B cell (primary cell): ENCODE data around the gene ARMC6.

Experiments used
- CTCF ChIP-seq: fragments of 200-600 bp; IDR thresholded peaks from one replicate; pipeline ENCODE4 v1.8.0; 2022; ENCODE audit warnings: antibody characterized with exemption, mild to moderate bottlenecking
- EZH2 ChIP-seq: IDR thresholded peaks from 2 replicates; pipeline ENCODE4 v1.6.1; 2012; ENCODE audit warnings: borderline replicate concordance, low read depth, mild to moderate bottlenecking, moderate library complexity, low read length; ENCODE audit not compliant: insufficient read depth, poor library complexity, severe bottlenecking

- TF ChIP-seq CTCF (no peak), EZH2 (no peak)
Observed at GRCh38 chr19:19057317-19057716, 23.9 kb downstream of the ARMC6 start.
